GM18868 (cell line): ENCODE results near the gene KIF26B.

Experiments used
- ATAC-seq: cut with Tn5 transposase; IDR thresholded peaks from one replicate; pipeline ENCODE4 v1.9.1; 2021; ENCODE audit warnings: mild to moderate bottlenecking, moderate library complexity; ENCODE audit not compliant: unreplicated experiment

The KIF26B gene

GRCh38 chr1:245448975-245449431 is 294.2 kb downstream of the KIF26B start:
- no peak for ATAC-seq

GRCh38 chr1:245453541-245453940 is 298.8 kb downstream of the KIF26B start:
- ATAC-seq = no peak

GRCh38 chr1:245454051-245454450 is 299.3 kb downstream of the KIF26B start:
- ATAC-seq = no peak

- ATAC-seq = no peak
Observed at GRCh38 chr1:245457562-245457961, 302.8 kb downstream of the KIF26B start.

GRCh38 chr1:245458234-245458633 is 303.4 kb downstream of the KIF26B start:
- ATAC-seq = no peak

GRCh38 chr1:245458761-245459174 is 304.0 kb downstream of the KIF26B start:
- ATAC-seq = no peak

- no peak for ATAC-seq
Observed at GRCh38 chr1:245459621-245460020, 304.8 kb downstream of the KIF26B start.

GRCh38 chr1:245461681-245462080 is 306.9 kb downstream of the KIF26B start:
- no peak for ATAC-seq

GRCh38 chr1:245462161-245462560 is 307.4 kb downstream of the KIF26B start:
- ATAC-seq = no peak

GRCh38 chr1:245463392-245464165 is 308.8 kb downstream of the KIF26B start:
- ATAC-seq = no peak

- ATAC-seq = no peak
Observed at GRCh38 chr1:245464290-245464689, 309.5 kb downstream of the KIF26B start.

- ATAC-seq = no peak
Observed at GRCh38 chr1:245465666-245466065, 310.9 kb downstream of the KIF26B start.

GRCh38 chr1:245466261-245466660 is 311.5 kb downstream of the KIF26B start:
- no peak for ATAC-seq

- no peak for ATAC-seq
Observed at GRCh38 chr1:245467804-245468203, 313.0 kb downstream of the KIF26B start.

GRCh38 chr1:245469006-245469405 is 314.2 kb downstream of the KIF26B start:
- ATAC-seq = no peak

- no peak for ATAC-seq
Observed at GRCh38 chr1:245469734-245470133, 314.9 kb downstream of the KIF26B start.

- no peak for ATAC-seq
Observed at GRCh38 chr1:245475126-245475525, 320.3 kb downstream of the KIF26B start.

GRCh38 chr1:245475961-245476516 is 321.3 kb downstream of the KIF26B start:
- no peak for ATAC-seq

GRCh38 chr1:245477941-245478340 is 323.2 kb downstream of the KIF26B start:
- no peak for ATAC-seq

GRCh38 chr1:245480393-245481120 is 325.8 kb downstream of the KIF26B start:
- no peak for ATAC-seq

GRCh38 chr1:245481261-245481660 is 326.5 kb downstream of the KIF26B start:
- ATAC-seq = no peak

- no peak for ATAC-seq
Observed at GRCh38 chr1:245483247-245483646, 328.5 kb downstream of the KIF26B start.
